SK-N-SH (cell line): ENCODE results near the gene TMEM143. TPM values are rescaled to one million over a fixed set of nuclear protein-coding genes. Genes with fewer than 3 reads are reported as not detected.
"Not testable (repeated sequence)": the region's sequence is repeated elsewhere in the genome, so short reads cannot be mapped to it uniquely, and the experiment has no call there.

Source experiments
- CTCF ChIA-PET: fragments of 300-600, 350-600 bp; formaldehyde crosslinking; extraction: SDS; loops from one replicate; lab custom pipeline; 2021; lab: Yijun Ruan, JAX
- POLR2A ChIA-PET: fragments of 350-600 bp; sonication (Branson Sonifier 250); formaldehyde crosslinking; extraction: SDS; loops from one replicate; lab custom pipeline; 2020; ENCODE audit warnings: antibody characterized with exemption, inconsistent platforms; lab: Yijun Ruan, JAX
- DNase-seq: peaks from one replicate; pipeline ENCODE4 v3.0.0; 2012
- H2AFZ ChIP-seq: fragments of 200-600 bp; sonication (generic); 2 replicates; pipeline ENCODE4 v1.8.1; 2016; ENCODE audit warnings: antibody characterized with exemption, mild to moderate bottlenecking, low read depth
- H3F3A ChIP-seq: fragments of 200-600 bp; sonication (generic); replicated peaks from 2 replicates; pipeline ENCODE3; 2016; ENCODE audit warnings: antibody characterized with exemption, mild to moderate bottlenecking; ENCODE audit not compliant: insufficient read depth
- H3K27ac ChIP-seq, 2 experiments: fragments of 200-500 bp in 1 of 2; fragments of 200-600 bp in 1 of 2; sonication (Bioruptor generic) in 1 of 2; sonication (generic), shearing (Covaris generic) in 1 of 2; 2 replicates each; pipeline versions ENCODE4 v1.5.1 to v1.6.1; 2014 to 2016; ENCODE audit warnings: low read depth in 2 of 2, inconsistent platforms in 1 of 2, low read length in 1 of 2, mild to moderate bottlenecking in 1 of 2, mixed read lengths in 1 of 2
- H3K27me3 ChIP-seq: fragments of 200-600 bp; sonication (generic), shearing (Covaris generic); 2 replicates; pipeline ENCODE4 v1.6.1; 2016; ENCODE audit warnings: mixed run types; ENCODE audit not compliant: insufficient read depth
- H3K36me3 ChIP-seq, 2 experiments: fragments of 200-500 bp in 1 of 2; fragments of 200-600 bp in 1 of 2; sonication (Bioruptor generic) in 1 of 2; sonication (generic) in 1 of 2; replicated peaks in 1 of 2; 2 replicates each; pipeline versions ENCODE3 to v1.5.1; 2014 to 2016; ENCODE audit warnings: low read length in 1 of 2, mild to moderate bottlenecking in 1 of 2; ENCODE audit not compliant: insufficient read depth in 2 of 2, control insufficient read depth in 1 of 2
- H3K4me1 ChIP-seq, 2 experiments: fragments of 200-500 bp in 1 of 2; fragments of 200-600 bp in 1 of 2; sonication (Bioruptor generic) in 1 of 2; sonication (generic), shearing (Covaris generic) in 1 of 2; 2 replicates each; pipeline versions ENCODE4 v1.5.1 to v1.6.1; 2014 to 2016; ENCODE audit warnings: low read depth in 1 of 2, low read length in 1 of 2, mixed run types in 1 of 2; ENCODE audit not compliant: insufficient read depth in 2 of 2, control insufficient read depth in 1 of 2
- H3K4me2 ChIP-seq: fragments of 200-600 bp; sonication (generic), shearing (Covaris generic); 2 replicates; pipeline ENCODE4 v1.6.1; 2017; ENCODE audit warnings: mixed run types
- H3K4me3 ChIP-seq, 2 experiments: fragments of 200-500 bp in 1 of 2; fragments of 200-600 bp in 1 of 2; sonication (Bioruptor generic) in 1 of 2; sonication (generic), shearing (Covaris generic) in 1 of 2; 2 replicates each; pipeline versions ENCODE4 v1.5.1 to v1.8.1; 2014 to 2016; ENCODE audit warnings: low read depth in 2 of 2, inconsistent platforms in 1 of 2, low read length in 1 of 2, mild to moderate bottlenecking in 1 of 2, mixed read lengths in 1 of 2, moderate library complexity in 1 of 2
- H3K79me2 ChIP-seq: fragments of 200-600 bp; sonication (generic); 2 replicates; pipeline ENCODE4 v1.8.1; 2017; ENCODE audit warnings: mild to moderate bottlenecking; ENCODE audit not compliant: insufficient read depth
- H3K9ac ChIP-seq: fragments of 200-600 bp; sonication (generic); 2 replicates; pipeline ENCODE4 v1.6.1; 2017; ENCODE audit warnings: mixed run types
- H3K9me2 ChIP-seq: fragments of 200-600 bp; sonication (generic); 2 replicates; pipeline ENCODE4 v1.6.1; 2017; ENCODE audit warnings: mixed run types
- H3K9me3 ChIP-seq: fragments of 200-600 bp; sonication (generic); 2 replicates; pipeline ENCODE4 v1.6.1; 2017; ENCODE audit warnings: mixed run types, mild to moderate bottlenecking, moderate library complexity
- H4K20me1 ChIP-seq: fragments of 200-600 bp; sonication (generic); 2 replicates; pipeline ENCODE4 v1.6.1; 2017; ENCODE audit warnings: mild to moderate bottlenecking, mixed run types; ENCODE audit not compliant: insufficient read depth
- CHD2 ChIP-seq: fragments of 150-350 bp; IDR thresholded peaks from 2 replicates; pipeline ENCODE4 v1.6.1; 2018; ENCODE audit warnings: low read length; ENCODE audit not compliant: partially characterized antibody
- CTCF ChIP-seq: fragments of 200-600 bp; sonication (generic); IDR thresholded peaks from 2 replicates; pipeline ENCODE4 v1.6.1; 2017; ENCODE audit warnings: antibody characterized with exemption, mild to moderate bottlenecking, moderate library complexity
- ELF1 ChIP-seq: IDR thresholded peaks from 2 replicates; pipeline ENCODE4 v1.4.0; 2012
- FOXJ3 ChIP-seq: sonication (generic); formaldehyde crosslinking; IDR thresholded peaks from 2 replicates; pipeline ENCODE4 v1.5.1; 2020; ENCODE audit warnings: mild to moderate bottlenecking, missing genetic modification reagents
- GABPA ChIP-seq: IDR thresholded peaks from 2 replicates; pipeline ENCODE4 v1.4.0; 2012; ENCODE audit warnings: low read depth, mild to moderate bottlenecking
- IRF3 ChIP-seq: fragments of 150-350 bp; IDR thresholded peaks from 2 replicates; pipeline ENCODE4 v1.6.1; 2016; ENCODE audit warnings: mild to moderate bottlenecking, low read depth, low read length
- JUND ChIP-seq: IDR thresholded peaks from 2 replicates; pipeline ENCODE4 v1.4.0; 2012
- MAX ChIP-seq: IDR thresholded peaks from 2 replicates; pipeline ENCODE4 v1.4.0; 2012; ENCODE audit warnings: low read depth
- NFIC ChIP-seq: IDR thresholded peaks from 2 replicates; pipeline ENCODE4 v1.4.0; 2012; ENCODE audit warnings: borderline replicate concordance
- REST ChIP-seq: IDR thresholded peaks from 2 replicates; pipeline ENCODE4 v1.6.1; 2012; ENCODE audit warnings: mild to moderate bottlenecking, low read depth, low read length, moderate library complexity
- SMC3 ChIP-seq: IDR thresholded peaks from 2 replicates; pipeline ENCODE4 v1.6.1; 2012; ENCODE audit warnings: low read depth, low read length, improper control_type of control experiment
- TAF1 ChIP-seq: IDR thresholded peaks from 2 replicates; pipeline ENCODE4 v1.6.1; 2012; ENCODE audit warnings: low read depth, mild to moderate bottlenecking, low read length, moderate library complexity, borderline replicate concordance
- TCF12 ChIP-seq: IDR thresholded peaks from 2 replicates; pipeline ENCODE4 v1.4.0; 2012
- TEAD4 ChIP-seq: IDR thresholded peaks from 2 replicates; pipeline ENCODE4 v1.4.0; 2012; ENCODE audit warnings: mild to moderate bottlenecking, borderline replicate concordance; ENCODE audit not compliant: insufficient read depth
- USF1 ChIP-seq: IDR thresholded peaks from 2 replicates; pipeline ENCODE4 v1.4.0; 2012; ENCODE audit warnings: low read depth, borderline replicate concordance
- YY1 ChIP-seq: IDR thresholded peaks from 2 replicates; pipeline ENCODE4 v1.4.0; 2012; ENCODE audit warnings: low read depth, mild to moderate bottlenecking
- ZBTB33 ChIP-seq: IDR thresholded peaks from 2 replicates; pipeline ENCODE4 v1.4.0; 2012; ENCODE audit warnings: low read depth, borderline replicate concordance
- WGBS: methylation state at CpG from one replicate; pipeline ENCODE4 v1.1.6; 2017; ENCODE audit warnings: low lambda C conversion rate; 5-methylcytosine and 5-hydroxymethylcytosine counted together
- polyA plus RNA-seq, 3 experiments: library from polyadenylated mRNA; depleted of rRNA; stranded (reverse); fragments of >200 nt; gene quantifications; 2 replicates each; pipeline ENCODE4 v1.2.3, GENCODE V29; 2012

Gene TMEM143
- polyA plus RNA-seq, 1 of the 3 experiments (the other 2 are of a cell fraction): 21.9 TPM

- not testable (repeated sequence) for H3K79me2 ChIP-seq, H3K4me2 ChIP-seq, H4K20me1 ChIP-seq, H3K9me3 ChIP-seq, H3K36me3 ChIP-seq, H3F3A ChIP-seq, H3K9me2 ChIP-seq, DNase-seq, H2AFZ ChIP-seq, H3K9ac ChIP-seq, H3K27me3 ChIP-seq, H3K4me3 ChIP-seq
- WGBS: 95% methylated on average over 5 of the region's 5 CpGs
- CTCF ChIA-PET: interaction anchor here (1.1 to 6.6 kb wide), 3 partner anchors 9 to 19 kb away, joined by 3 to 41 read pairs (median 3); partner anchors contain the start of gene KDELR1
- Histone ChIP-seq H3K4me1 (peaks cover 0 to 40% of the 10 kb centered on the region in 2 experiments; a peak in 1 of 4 replicates), H3K27ac (peak overlapping the region in 1 of 2 experiments; percentile 87; a peak in 2 of 4 replicates)
- POLR2A ChIA-PET: interaction anchor here (0.6 to 2.9 kb wide), 2 partner anchors 8 to 45 kb away, joined by 3 to 10 read pairs; partner anchors contain the start of genes SYNGR4 and TMEM143
Observed at GRCh38 chr19:48371771-48372170, 8.0 kb upstream of the TMEM143 start.

- Histone ChIP-seq H3K4me2 (no peak overlapping the region), H3K36me3 (no peaks in the 10 kb centered on the region), H3K4me3 (no peak overlapping the region), H3K79me2 (no peaks in the 10 kb centered on the region), H3F3A (peaks cover 6% of the 10 kb centered on the region), H3K27me3 (no peaks in the 10 kb centered on the region), H3K9me2 (no peaks in the 10 kb centered on the region), H2AFZ (no peak overlapping the region)
- CTCF ChIA-PET: interaction anchor here (1.1 to 6.6 kb wide), 3 partner anchors 9 to 20 kb away, joined by 3 to 41 read pairs (median 3); partner anchors contain the start of gene KDELR1
- DNase-seq: no peak
- 62% methylated on average over 7 of the region's 7 CpGs for WGBS
- TF ChIP-seq NFIC: no peak
- no peak for TF ChIP-seq ELF1
- TF ChIP-seq GABPA: no peak
- TF ChIP-seq TCF12: no peak
- no peak for TF ChIP-seq CHD2
- TF ChIP-seq ZBTB33: no peak
- no peak for TF ChIP-seq TAF1
- TF ChIP-seq IRF3: no peak
- no peak for TF ChIP-seq SMC3
- TF ChIP-seq USF1: no peak
- TF ChIP-seq MAX: no peak
- no peak for TF ChIP-seq YY1
- no peak for TF ChIP-seq JUND
- no peak for TF ChIP-seq FOXJ3
- TF ChIP-seq TEAD4: no peak
- no peak for TF ChIP-seq REST
- TF ChIP-seq CTCF: no peak
- TF ChIP-seq, all 33 proteins: peak for 0
- H3K9me3 ChIP-seq: no peaks in the 10 kb centered on the region
- no peak overlapping the region for H3K9ac ChIP-seq
- H4K20me1 ChIP-seq: no peaks in the 10 kb centered on the region
- peak overlapping the region in 1 of 2 experiments; percentile 87; a peak in 2 of 4 replicates for H3K27ac ChIP-seq
- H3K4me1 ChIP-seq: peaks cover 0 to 40% of the 10 kb centered on the region in 2 experiments; a peak in 1 of 4 replicates
- POLR2A ChIA-PET: interaction anchor here (0.6 to 2.9 kb wide), 2 partner anchors 8 to 45 kb away, joined by 3 to 10 read pairs; partner anchors contain the start of genes SYNGR4 and TMEM143
Observed at GRCh38 chr19:48371367-48371766, 7.6 kb upstream of the TMEM143 start.
